Testis (tissue), 3 donors: Measurements from ENCODE around the gene TBATA. TPM values are rescaled to one million over a fixed set of nuclear protein-coding genes. Genes with fewer than 3 reads are reported as not detected.

Experiments used
- DNase-seq: peaks from one replicate; pipeline ENCODE4 v3.0.0-alpha.2; 2019
- H3K27ac ChIP-seq, 2 donors: fragments of 200-600 bp; sonication (generic); one replicate each; pipeline ENCODE4 v1.5.1; 2019
- H3K27me3 ChIP-seq: fragments of 200-600 bp; sonication (generic); one replicate; pipeline ENCODE4 v1.5.1; 2019
- H3K36me3 ChIP-seq: fragments of 200-600 bp; sonication (generic); one replicate; pipeline ENCODE4 v1.5.1; 2017; ENCODE audit warnings: low read depth; ENCODE audit errors: missing control alignments
- H3K4me1 ChIP-seq: fragments of 200-600 bp; sonication (generic); one replicate; pipeline ENCODE4 v1.5.1; 2019
- H3K4me3 ChIP-seq, 2 donors: fragments of 200-600 bp; sonication (generic); one replicate each; pipeline ENCODE4 v1.5.1; 2017 to 2019
- H3K9me3 ChIP-seq: fragments of 200-600 bp; sonication (generic); one replicate; pipeline ENCODE4 v1.5.1; 2017
- CTCF ChIP-seq, 3 experiments: fragments of 450-650 bp in 2 of 3; fragments of 200-600 bp in 1 of 3; sonication (generic) in 1 of 3; IDR thresholded peaks; one replicate each; pipeline ENCODE4 v1.5.1; 2016 to 2019; ENCODE audit warnings: antibody characterized with exemption in 3 of 3, mild to moderate bottlenecking in 2 of 3, moderate library complexity in 1 of 3
- POLR2A ChIP-seq: fragments of 450-650 bp; IDR thresholded peaks from one replicate; pipeline ENCODE4 v1.6.1; 2017; ENCODE audit warnings: antibody characterized with exemption, mild to moderate bottlenecking, moderate library complexity
- WGBS, 2 donors: methylation state at CpG; one replicate each; pipeline ENCODE4 v1.1.5; 2018; 5-methylcytosine and 5-hydroxymethylcytosine counted together
- intact Hi-C: fragments of 100-400 bp; cut with DNase I; formaldehyde crosslinking; loops from one replicate; pipeline ENCODE4 v1.15.1; 2023; ENCODE audit warnings: low total_unique reads
- polyA plus RNA-seq: library from polyadenylated mRNA; stranded (reverse); fragments of 350-450 nt; fragmentation: Illumina TruSeq; extraction: RNeasy Lipid Tissue Mini Kit (QIAGEN cat#74804); gene quantifications from one replicate; pipeline ENCODE4 v1.2.3, GENCODE V29; 2014; ENCODE audit warnings: low read depth, low replicate concordance; ENCODE audit not compliant: insufficient read depth
- total RNA-seq, 2 donors: library from RNA; depleted of rRNA; stranded (reverse); fragments of >200 nt; gene quantifications; one replicate each; pipeline ENCODE4 v1.2.3, GENCODE V29; 2016

Gene TBATA
- total and polyA plus RNA-seq, 3 donors from 2014 or later, result 8.4 to 34.6 (median 19.1) TPM

- Histone ChIP-seq H3K27ac (no peak overlapping the region), H3K4me1 (no peaks in the 10 kb centered on the region), H3K9me3 (no peaks in the 10 kb centered on the region), H3K4me3 (no peak overlapping the region), H3K36me3 (no peaks in the 10 kb centered on the region), H3K27me3 (no peaks in the 10 kb centered on the region)
- intact Hi-C loops, result no loop called here
- no peak for DNase-seq
- 71 to 72% methylated on average over 12 to 15 of the region's 15 CpGs for WGBS, 2 donors
- TF ChIP-seq POLR2A, result no peak
- no peak for TF ChIP-seq CTCF (IDR thresholded peaks at IDR 0.05)
These were observed 31.1 kb downstream of the TBATA start for GRCh38 chr10:70753841-70754621.

GRCh38 chr10:70753026-70753663 is 32.0 kb downstream of the TBATA start:
- no peaks in the 10 kb centered on the region for H3K9me3 ChIP-seq
- H3K4me1 ChIP-seq, result no peaks in the 10 kb centered on the region
- no peaks in the 10 kb centered on the region for H3K27me3 ChIP-seq
- no peak overlapping the region for H3K4me3 ChIP-seq
- no peak for TF ChIP-seq CTCF (IDR thresholded peaks at IDR 0.05)
- H3K36me3 ChIP-seq, result no peaks in the 10 kb centered on the region
- WGBS, 2 donors, result 88 to 89% methylated on average over 10 of the region's 10 CpGs
- intact Hi-C loops, result no loop called here
- DNase-seq, result no peak
- no peak overlapping the region for H3K27ac ChIP-seq

GRCh38 chr10:70752571-70752970 is 32.6 kb downstream of the TBATA start:
- no peak for TF ChIP-seq POLR2A
- TF ChIP-seq CTCF (IDR thresholded peaks at IDR 0.05), result no peak
- Histone ChIP-seq H3K36me3 (no peaks in the 10 kb centered on the region), H3K4me1 (no peaks in the 10 kb centered on the region), H3K27ac (no peak overlapping the region), H3K27me3 (no peaks in the 10 kb centered on the region), H3K4me3 (no peak overlapping the region), H3K9me3 (no peaks in the 10 kb centered on the region)
- DNase-seq, result no peak
- intact Hi-C loops, result no loop called here
- 84 to 87% methylated on average over 3 to 7 of the region's 7 CpGs for WGBS, 2 donors

- TF ChIP-seq POLR2A (no peak), CTCF (IDR thresholded peaks at IDR 0.05) (no peak)
- intact Hi-C loops, result no loop called here
- 92 to 95% methylated on average over 7 to 14 of the region's 14 CpGs for WGBS, 2 donors
These were observed 33.2 kb downstream of the TBATA start for GRCh38 chr10:70751991-70752390.

More at GRCh38 chr10:70751991-70752390, 33.2 kb downstream of the TBATA start:
- no peak for DNase-seq
- no peaks in the 10 kb centered on the region for H3K4me1 ChIP-seq
- no peaks in the 10 kb centered on the region for H3K36me3 ChIP-seq
- no peaks in the 10 kb centered on the region for H3K9me3 ChIP-seq
- H3K4me3 ChIP-seq, result no peak overlapping the region
- no peak overlapping the region for H3K27ac ChIP-seq
- no peaks in the 10 kb centered on the region for H3K27me3 ChIP-seq
